ENCODE measurements around the gene ACTMAP.

- TF ChIP-seq CREB5 (CRISPR knock-in tag; IDR thresholded peaks at IDR 0.05; ENCODE audit: low read depth) (no peak), TOX (CRISPR knock-in tag; IDR thresholded peaks at IDR 0.05; ENCODE audit: borderline replicate concordance) (no peak), ARNTL (CRISPR knock-in tag; IDR thresholded peaks at IDR 0.05; ENCODE audit: borderline replicate concordance, low read depth) (no peak), CSRNP3 (CRISPR knock-in tag; IDR thresholded peaks at IDR 0.05) (no peak), RARB (CRISPR knock-in tag; IDR thresholded peaks at IDR 0.05) (no peak)
Observed at GRCh38 chr19:40705950-40706619, 44.2 kb downstream of the ACTMAP start.

Measured in SK-N-SH treated with all-trans-retinoic acid at 6 μM for 48 hours (cell line).